C4-2B (cell line): Measurements from ENCODE around the gene ACOT8.

Experiments used
- CTCF ChIP-seq: fragments of 450-650 bp; conservative IDR thresholded peaks from 2 replicates; pipeline ENCODE4 v1.5.1; 2017; ENCODE audit warnings: mild to moderate bottlenecking
- ZFX ChIP-seq: fragments of 450-650 bp; IDR thresholded peaks from 2 replicates; pipeline ENCODE4 v1.6.1; 2017

GRCh38 chr20:45857114-45857881, at the start of gene ACOT8, which contains the start of gene ZSWIM3:
- TF ChIP-seq CTCF (no peak), ZFX (peak; percentile 46; the same call in 1 of the 2 replicates)
